Glomerular visceral epithelial cell (primary cell): ENCODE data around the gene CLASRP.

Experiments used
- DNase-seq: peaks from one replicate; pipeline ENCODE4 v3.0.0-alpha.2; 2016; ENCODE audit errors: extremely low spot score

Gene CLASRP

GRCh38 chr19:45079911-45080370, 41.1 kb downstream of the CLASRP start:
- no peak for DNase-seq

GRCh38 chr19:45082170-45082569, 43.3 kb downstream of the CLASRP start:
- DNase-seq, result no peak

GRCh38 chr19:45086480-45086879, 47.6 kb downstream of the CLASRP start:
- no peak for DNase-seq

- DNase-seq, result no peak
These were observed 48.7 kb downstream of the CLASRP start for GRCh38 chr19:45087531-45087930.

- DNase-seq, result no peak
These were observed 51.2 kb downstream of the CLASRP start for GRCh38 chr19:45090034-45090433.

GRCh38 chr19:45090606-45091005, 51.8 kb downstream of the CLASRP start:
- no peak for DNase-seq

GRCh38 chr19:45091031-45091923, 52.4 kb downstream of the CLASRP start:
- DNase-seq, result peak; percentile 99

GRCh38 chr19:45092747-45093678, 54.2 kb downstream of the CLASRP start, which contains the start of gene PPP1R37:
Gene PPP1R37 (plus strand): TSS chr19:45093179. CDS start chr19:45093326, 147 bp downstream.
- peak; percentile 97 for DNase-seq

- no peak for DNase-seq
These were observed 55.3 kb downstream of the CLASRP start for GRCh38 chr19:45094137-45094536.

- DNase-seq, result no peak
These were observed 55.9 kb downstream of the CLASRP start for GRCh38 chr19:45094707-45095106.

- DNase-seq, result no peak
These were observed 56.9 kb downstream of the CLASRP start for GRCh38 chr19:45095496-45096413.

GRCh38 chr19:45096700-45097099, 57.9 kb downstream of the CLASRP start:
- no peak for DNase-seq

GRCh38 chr19:45097450-45097775, 58.6 kb downstream of the CLASRP start:
- DNase-seq, result no peak

GRCh38 chr19:45097776-45098520, 59.1 kb downstream of the CLASRP start:
- peak; percentile 93 for DNase-seq

GRCh38 chr19:45098521-45099466, 59.9 kb downstream of the CLASRP start:
- DNase-seq, result no peak

GRCh38 chr19:45099467-45100191, 60.8 kb downstream of the CLASRP start:
- peak; percentile 61 for DNase-seq

- no peak for DNase-seq
These were observed 61.4 kb downstream of the CLASRP start for GRCh38 chr19:45100201-45100600.

- DNase-seq, result peak; percentile 42
These were observed 62.0 kb downstream of the CLASRP start for GRCh38 chr19:45100846-45101252.

GRCh38 chr19:45101806-45102205, 63.0 kb downstream of the CLASRP start:
- DNase-seq, result no peak
